Measurements from ENCODE around the gene LHFPL2.

- no peak for TF ChIP-seq POLR2A (IDR thresholded peaks at IDR 0.05)
- TF ChIP-seq, protein P1, sequence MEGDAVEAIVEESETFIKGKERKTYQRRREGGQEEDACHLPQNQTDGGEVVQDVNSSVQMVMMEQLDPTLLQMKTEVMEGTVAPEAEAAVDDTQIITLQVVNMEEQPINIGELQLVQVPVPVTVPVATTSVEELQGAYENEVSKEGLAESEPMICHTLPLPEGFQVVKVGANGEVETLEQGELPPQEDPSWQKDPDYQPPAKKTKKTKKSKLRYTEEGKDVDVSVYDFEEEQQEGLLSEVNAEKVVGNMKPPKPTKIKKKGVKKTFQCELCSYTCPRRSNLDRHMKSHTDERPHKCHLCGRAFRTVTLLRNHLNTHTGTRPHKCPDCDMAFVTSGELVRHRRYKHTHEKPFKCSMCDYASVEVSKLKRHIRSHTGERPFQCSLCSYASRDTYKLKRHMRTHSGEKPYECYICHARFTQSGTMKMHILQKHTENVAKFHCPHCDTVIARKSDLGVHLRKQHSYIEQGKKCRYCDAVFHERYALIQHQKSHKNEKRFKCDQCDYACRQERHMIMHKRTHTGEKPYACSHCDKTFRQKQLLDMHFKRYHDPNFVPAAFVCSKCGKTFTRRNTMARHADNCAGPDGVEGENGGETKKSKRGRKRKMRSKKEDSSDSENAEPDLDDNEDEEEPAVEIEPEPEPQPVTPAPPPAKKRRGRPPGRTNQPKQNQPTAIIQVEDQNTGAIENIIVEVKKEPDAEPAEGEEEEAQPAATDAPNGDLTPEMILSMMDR (IDR thresholded peaks at IDR 0.05) = no peak
Observed at GRCh38 chr5:78500028-78500427, 148.5 kb downstream of the LHFPL2 start.

Data from body of pancreas (tissue), 4 donors.